Fibroblast of lung (primary cell): Measurements from ENCODE around the gene CLMP.

Experiments used
- EZH2 ChIP-seq: IDR thresholded peaks from 2 replicates; pipeline ENCODE4 v1.5.1; 2012; ENCODE audit warnings: low read length, control low read depth, mild to moderate bottlenecking; ENCODE audit errors: missing control alignments
- TF ChIP-seq, protein P1 (sequence below), 2 donors: IDR thresholded peaks in 1 of 2; conservative IDR thresholded peaks in 1 of 2; 1 replicate in 1 of 2; 2 replicates in 1 of 2; pipeline ENCODE4 v1.5.1; 2011 to 2012; ENCODE audit warnings: low read length in 2 of 2, control low read depth in 1 of 2, inconsistent platforms in 1 of 2, low read depth in 1 of 2, mild to moderate bottlenecking in 1 of 2

GRCh38 chr11:123238297-123238696 lies 43.2 kb upstream of the CLMP start:
- TF ChIP-seq, protein P1, sequence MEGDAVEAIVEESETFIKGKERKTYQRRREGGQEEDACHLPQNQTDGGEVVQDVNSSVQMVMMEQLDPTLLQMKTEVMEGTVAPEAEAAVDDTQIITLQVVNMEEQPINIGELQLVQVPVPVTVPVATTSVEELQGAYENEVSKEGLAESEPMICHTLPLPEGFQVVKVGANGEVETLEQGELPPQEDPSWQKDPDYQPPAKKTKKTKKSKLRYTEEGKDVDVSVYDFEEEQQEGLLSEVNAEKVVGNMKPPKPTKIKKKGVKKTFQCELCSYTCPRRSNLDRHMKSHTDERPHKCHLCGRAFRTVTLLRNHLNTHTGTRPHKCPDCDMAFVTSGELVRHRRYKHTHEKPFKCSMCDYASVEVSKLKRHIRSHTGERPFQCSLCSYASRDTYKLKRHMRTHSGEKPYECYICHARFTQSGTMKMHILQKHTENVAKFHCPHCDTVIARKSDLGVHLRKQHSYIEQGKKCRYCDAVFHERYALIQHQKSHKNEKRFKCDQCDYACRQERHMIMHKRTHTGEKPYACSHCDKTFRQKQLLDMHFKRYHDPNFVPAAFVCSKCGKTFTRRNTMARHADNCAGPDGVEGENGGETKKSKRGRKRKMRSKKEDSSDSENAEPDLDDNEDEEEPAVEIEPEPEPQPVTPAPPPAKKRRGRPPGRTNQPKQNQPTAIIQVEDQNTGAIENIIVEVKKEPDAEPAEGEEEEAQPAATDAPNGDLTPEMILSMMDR (conservative IDR thresholded peaks at IDR 0.05 in 1 of 2, IDR thresholded peaks at IDR 0.05 in 1 of 2; ENCODE audit: low read depth in 1 of 2, low read length in 2 of 2): peak in 1 of 2 donors; percentile 17
- TF ChIP-seq EZH2: no peak
